Activated gamma-delta T cell (primary cell): ENCODE measurements around the gene DRC7.

ENCODE experiments used
- DNase-seq: peaks from one replicate; lab custom pipeline; 2025; lab: John Stamatoyannopoulos, UW

DRC7 gene

GRCh38 chr16:57690782-57691471 lies 3.7 kb upstream of the DRC7 start:
- no peak for DNase-seq

- DNase-seq, result no peak
Measured at GRCh38 chr16:57692636-57693035, 2.0 kb upstream of the DRC7 start.

GRCh38 chr16:57693550-57693949 lies 1.1 kb upstream of the DRC7 start:
- DNase-seq, result no peak

GRCh38 chr16:57694231-57694724 lies 328 bp upstream of the DRC7 start:
- no peak for DNase-seq

- DNase-seq, result no peak
Measured at GRCh38 chr16:57695680-57696069, 1.1 kb downstream of the DRC7 start.

- no peak for DNase-seq
Measured at GRCh38 chr16:57696240-57696639, 1.6 kb downstream of the DRC7 start.

- no peak for DNase-seq
Measured at GRCh38 chr16:57697896-57698537, 3.4 kb downstream of the DRC7 start.

GRCh38 chr16:57698812-57699405 lies 4.3 kb downstream of the DRC7 start:
- no peak for DNase-seq

- DNase-seq, result no peak
Measured at GRCh38 chr16:57699481-57699880, 4.9 kb downstream of the DRC7 start.

GRCh38 chr16:57699899-57700298 lies 5.3 kb downstream of the DRC7 start:
- DNase-seq, result no peak

GRCh38 chr16:57700781-57701551 lies 6.4 kb downstream of the DRC7 start:
- no peak for DNase-seq

- no peak for DNase-seq
Measured at GRCh38 chr16:57701759-57702371, 7.3 kb downstream of the DRC7 start.

- no peak for DNase-seq
Measured at GRCh38 chr16:57703416-57704010, 8.9 kb downstream of the DRC7 start.

- DNase-seq, result no peak
Measured at GRCh38 chr16:57704011-57704904, 9.7 kb downstream of the DRC7 start.

GRCh38 chr16:57704905-57705852 lies 10.6 kb downstream of the DRC7 start:
- DNase-seq, result no peak

- no peak for DNase-seq
Measured at GRCh38 chr16:57706717-57707116, 12.1 kb downstream of the DRC7 start.

GRCh38 chr16:57707331-57707730 lies 12.7 kb downstream of the DRC7 start:
- no peak for DNase-seq

GRCh38 chr16:57708168-57708567 lies 13.6 kb downstream of the DRC7 start:
- no peak for DNase-seq

GRCh38 chr16:57709663-57710062 lies 15.1 kb downstream of the DRC7 start:
- DNase-seq, result no peak
